Fibroblast of upper back skin (primary cell): ENCODE measurements around the gene ODC1.
"Not testable (repeated sequence)": the region's sequence is repeated elsewhere in the genome, so short reads cannot be mapped to it uniquely, and the experiment has no call there.

Source experiments
- DNase-seq: peaks from one replicate; pipeline ENCODE4 v3.0.0-alpha.2; 2013

ODC1 gene

GRCh38 chr2:10477443-10478297, 29.5 kb upstream of the ODC1 start:
- no peak for DNase-seq

GRCh38 chr2:10476723-10477442, 28.8 kb upstream of the ODC1 start:
- DNase-seq, result no peak

- no peak for DNase-seq
These were observed 27.9 kb upstream of the ODC1 start for GRCh38 chr2:10475811-10476660.

- DNase-seq, result no peak
These were observed 27.1 kb upstream of the ODC1 start for GRCh38 chr2:10475221-10475722.

- DNase-seq, result no peak
These were observed 25.1 kb upstream of the ODC1 start for GRCh38 chr2:10473121-10473756.

- DNase-seq, result no peak
These were observed 23.8 kb upstream of the ODC1 start for GRCh38 chr2:10471955-10472354.

- no peak for DNase-seq
These were observed 23.0 kb upstream of the ODC1 start for GRCh38 chr2:10471046-10471571.

- no peak for DNase-seq
These were observed 22.0 kb upstream of the ODC1 start for GRCh38 chr2:10469955-10470608.

GRCh38 chr2:10469301-10469700, 21.2 kb upstream of the ODC1 start:
- DNase-seq, result no peak

- DNase-seq, result no peak
These were observed 19.3 kb upstream of the ODC1 start for GRCh38 chr2:10467401-10467800.

- no peak for DNase-seq
These were observed 18.7 kb upstream of the ODC1 start for GRCh38 chr2:10466801-10467200.

- DNase-seq, result no peak
These were observed 17.8 kb upstream of the ODC1 start for GRCh38 chr2:10465910-10466309.

- no peak for DNase-seq
These were observed 14.3 kb upstream of the ODC1 start for GRCh38 chr2:10462178-10463083.

- DNase-seq, result no peak
These were observed 12.3 kb upstream of the ODC1 start for GRCh38 chr2:10460366-10460796.

- DNase-seq, result peak; percentile 38
These were observed 9.9 kb upstream of the ODC1 start for GRCh38 chr2:10457846-10458598.

- DNase-seq, result not testable (repeated sequence)
These were observed 9.1 kb upstream of the ODC1 start for GRCh38 chr2:10457195-10457594.

GRCh38 chr2:10454505-10454904, 6.4 kb upstream of the ODC1 start:
- no peak for DNase-seq

- no peak for DNase-seq
These were observed 5.8 kb upstream of the ODC1 start for GRCh38 chr2:10453905-10454298.

GRCh38 chr2:10452956-10453904, 5.1 kb upstream of the ODC1 start:
- DNase-seq, result no peak
